Tibial artery (tissue), 4 donors: Measurements from ENCODE around the gene INO80E.
"Not testable (repeated sequence)": the region's sequence is repeated elsewhere in the genome, so short reads cannot be mapped to it uniquely, and the experiment has no call there.

Source experiments
- DNase-seq, 2 donors: peaks; one replicate each; pipeline ENCODE4 v3.0.0-alpha.2; 2019
- H3K27ac ChIP-seq, 2 donors: fragments of 200-600 bp; sonication (generic) in 1 of 2; 1 replicate in 1 of 2; 2 replicates in 1 of 2; pipeline ENCODE4 v1.5.1; 2018 to 2019; ENCODE audit warnings: mild to moderate bottlenecking in 1 of 2
- H3K27me3 ChIP-seq, 2 donors: fragments of 200-600 bp; sonication (generic) in 1 of 2; one replicate each; pipeline versions ENCODE4 v1.5.1 to v1.6.0; 2016 to 2019
- H3K36me3 ChIP-seq, 3 donors: fragments of 200-600 bp; sonication (generic) in 2 of 3; one replicate each; pipeline ENCODE4 v1.5.1; 2016 to 2019; ENCODE audit warnings: mild to moderate bottlenecking in 2 of 3
- H3K4me1 ChIP-seq, 4 donors: fragments of 200-600 bp; sonication (generic) in 2 of 4; 1 replicate in 3 of 4; 2 replicates in 1 of 4; pipeline ENCODE4 v1.5.1; 2016 to 2019
- H3K4me3 ChIP-seq, 2 donors: fragments of 200-600 bp; sonication (generic) in 1 of 2; 1 replicate in 1 of 2; 2 replicates in 1 of 2; pipeline ENCODE4 v1.5.1; 2018 to 2019; ENCODE audit warnings: mild to moderate bottlenecking in 2 of 2
- H3K9me3 ChIP-seq, 3 donors: fragments of 200-600 bp; sonication (generic) in 1 of 3; one replicate each; pipeline ENCODE4 v1.5.1; 2016 to 2019
- intact Hi-C: fragments of 100-400 bp; cut with DNase I; formaldehyde crosslinking; loops from one replicate; pipeline ENCODE4 v1.15.0; 2023; ENCODE audit warnings: low total_unique reads
- TF ChIP-seq, protein P1 (sequence below), 2 experiments: fragments of 200-600 bp in 1 of 2; fragments of 450-650 bp in 1 of 2; IDR thresholded peaks; one replicate each; pipeline ENCODE4 v1.5.1; 2017 to 2019; ENCODE audit warnings: antibody characterized with exemption in 2 of 2, mild to moderate bottlenecking in 1 of 2, moderate library complexity in 1 of 2

INO80E gene

GRCh38 chr16:30010844-30011713, 15.0 kb downstream of the INO80E start, which contains the start of gene DOC2A:
Gene DOC2A, minus strand, starts transcription at chr16:30011027. Its CDS starts 805 bp downstream, at chr16:30010222.
- Histone ChIP-seq H3K4me1 (peaks cover 0 to 25% (median 20%) of the 10 kb centered on the region in 4 donors), H3K9me3 (no peaks in the 10 kb centered on the region), H3K36me3 (no peaks in the 10 kb centered on the region), H3K27ac (no peak within 1 kb of the TSS), H3K4me3 (peak within 1 kb of the TSS in 1 of 2 donors; percentile 29), H3K27me3 (peaks cover 4 to 66% of the 10 kb centered on the region in 2 donors)
- DNase-seq, result no peak
- TF ChIP-seq, protein P1, sequence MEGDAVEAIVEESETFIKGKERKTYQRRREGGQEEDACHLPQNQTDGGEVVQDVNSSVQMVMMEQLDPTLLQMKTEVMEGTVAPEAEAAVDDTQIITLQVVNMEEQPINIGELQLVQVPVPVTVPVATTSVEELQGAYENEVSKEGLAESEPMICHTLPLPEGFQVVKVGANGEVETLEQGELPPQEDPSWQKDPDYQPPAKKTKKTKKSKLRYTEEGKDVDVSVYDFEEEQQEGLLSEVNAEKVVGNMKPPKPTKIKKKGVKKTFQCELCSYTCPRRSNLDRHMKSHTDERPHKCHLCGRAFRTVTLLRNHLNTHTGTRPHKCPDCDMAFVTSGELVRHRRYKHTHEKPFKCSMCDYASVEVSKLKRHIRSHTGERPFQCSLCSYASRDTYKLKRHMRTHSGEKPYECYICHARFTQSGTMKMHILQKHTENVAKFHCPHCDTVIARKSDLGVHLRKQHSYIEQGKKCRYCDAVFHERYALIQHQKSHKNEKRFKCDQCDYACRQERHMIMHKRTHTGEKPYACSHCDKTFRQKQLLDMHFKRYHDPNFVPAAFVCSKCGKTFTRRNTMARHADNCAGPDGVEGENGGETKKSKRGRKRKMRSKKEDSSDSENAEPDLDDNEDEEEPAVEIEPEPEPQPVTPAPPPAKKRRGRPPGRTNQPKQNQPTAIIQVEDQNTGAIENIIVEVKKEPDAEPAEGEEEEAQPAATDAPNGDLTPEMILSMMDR (IDR thresholded peaks at IDR 0.05), result no peak
- intact Hi-C loops, result no loop called here

DNA sequence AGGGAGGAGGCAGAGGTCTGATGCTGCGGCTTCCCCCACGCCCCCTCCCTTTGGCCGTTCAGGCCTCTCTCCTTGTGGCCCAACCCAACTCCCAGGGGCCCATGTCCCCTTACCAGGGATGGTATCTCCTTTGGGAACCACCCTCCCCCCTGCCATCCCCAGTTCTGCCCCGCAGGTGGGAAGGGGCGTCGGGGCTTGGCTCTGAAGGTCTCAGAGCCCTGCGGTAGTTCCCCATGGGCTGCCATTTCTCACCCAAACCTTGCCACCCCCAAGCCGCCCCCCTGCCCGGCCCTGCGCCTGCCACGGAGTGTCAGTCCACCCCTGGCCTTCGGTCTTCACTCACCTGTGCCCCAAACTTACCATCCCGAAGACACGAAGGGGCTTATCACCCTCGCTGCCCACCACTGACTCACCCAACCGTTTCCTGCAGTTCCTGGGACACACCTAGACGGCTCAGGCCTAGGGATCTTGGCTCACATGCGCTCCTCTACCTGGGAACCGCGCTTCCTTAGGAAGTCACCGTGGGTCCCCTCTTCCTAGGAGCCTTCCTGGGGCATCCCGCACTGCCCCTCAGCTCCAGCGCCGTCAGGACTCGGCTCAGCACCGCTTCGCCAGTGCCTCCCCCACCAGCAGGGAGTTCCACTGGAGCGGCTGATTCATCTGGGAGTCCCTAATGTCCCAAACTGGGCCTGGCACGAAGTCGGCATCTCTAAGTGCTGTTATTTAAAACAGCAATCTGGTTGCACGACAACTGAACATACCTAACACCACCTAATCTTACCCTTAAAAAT, 15.9 kb downstream of the INO80E start:
- Histone ChIP-seq H3K27me3 (peaks cover 4 to 61% of the 10 kb centered on the region in 2 donors), H3K4me1 (peaks cover 0 to 25% (median 20%) of the 10 kb centered on the region in 4 donors), H3K4me3 (peak overlapping the region in 1 of 2 donors; percentile 29), H3K9me3 (no peaks in the 10 kb centered on the region), H3K36me3 (no peaks in the 10 kb centered on the region), H3K27ac (no peak overlapping the region)
- no peak for DNase-seq
- TF ChIP-seq, protein P1 (IDR thresholded peaks at IDR 0.05), result no peak
- intact Hi-C loops, result no loop called here

DNA sequence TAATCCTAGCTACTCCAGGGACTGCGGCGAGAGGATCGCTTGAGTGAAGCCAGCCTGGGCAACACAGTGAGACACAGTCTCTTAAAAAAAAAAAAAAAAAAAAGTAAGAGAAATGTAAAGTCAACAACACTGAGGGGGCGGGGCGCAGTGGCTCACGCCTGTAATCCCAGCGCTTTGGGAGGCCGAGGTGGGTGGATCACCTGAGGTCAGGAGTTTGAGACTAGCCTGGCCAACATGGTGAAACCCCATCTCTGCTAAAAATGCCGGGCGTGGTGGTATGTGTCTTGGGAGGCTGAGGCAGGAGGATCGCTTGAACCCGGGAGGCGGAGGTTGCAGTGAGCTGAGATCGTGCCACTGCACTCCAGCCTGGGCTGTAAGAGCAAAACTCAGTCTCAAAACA, 16.6 kb downstream of the INO80E start:
- peaks cover 0 to 25% (median 20%) of the 10 kb centered on the region in 4 donors for H3K4me1 ChIP-seq
- intact Hi-C loops, H3K9me3 ChIP-seq, DNase-seq, H3K4me3 ChIP-seq, H3K27ac ChIP-seq, H3K36me3 ChIP-seq: not testable (repeated sequence)
- peaks cover 4 to 54% of the 10 kb centered on the region in 2 donors for H3K27me3 ChIP-seq

- H3K9me3 ChIP-seq, H3K36me3 ChIP-seq, intact Hi-C loops, H3K27ac ChIP-seq, H3K4me3 ChIP-seq, DNase-seq: not testable (repeated sequence)
- Histone ChIP-seq H3K4me1 (peaks cover 0 to 18% (median 15%) of the 10 kb centered on the region in 4 donors), H3K27me3 (peaks cover 4 to 26% of the 10 kb centered on the region in 2 donors)
These were observed 19.4 kb downstream of the INO80E start for GRCh38 chr16:30015450-30015849.

DNA sequence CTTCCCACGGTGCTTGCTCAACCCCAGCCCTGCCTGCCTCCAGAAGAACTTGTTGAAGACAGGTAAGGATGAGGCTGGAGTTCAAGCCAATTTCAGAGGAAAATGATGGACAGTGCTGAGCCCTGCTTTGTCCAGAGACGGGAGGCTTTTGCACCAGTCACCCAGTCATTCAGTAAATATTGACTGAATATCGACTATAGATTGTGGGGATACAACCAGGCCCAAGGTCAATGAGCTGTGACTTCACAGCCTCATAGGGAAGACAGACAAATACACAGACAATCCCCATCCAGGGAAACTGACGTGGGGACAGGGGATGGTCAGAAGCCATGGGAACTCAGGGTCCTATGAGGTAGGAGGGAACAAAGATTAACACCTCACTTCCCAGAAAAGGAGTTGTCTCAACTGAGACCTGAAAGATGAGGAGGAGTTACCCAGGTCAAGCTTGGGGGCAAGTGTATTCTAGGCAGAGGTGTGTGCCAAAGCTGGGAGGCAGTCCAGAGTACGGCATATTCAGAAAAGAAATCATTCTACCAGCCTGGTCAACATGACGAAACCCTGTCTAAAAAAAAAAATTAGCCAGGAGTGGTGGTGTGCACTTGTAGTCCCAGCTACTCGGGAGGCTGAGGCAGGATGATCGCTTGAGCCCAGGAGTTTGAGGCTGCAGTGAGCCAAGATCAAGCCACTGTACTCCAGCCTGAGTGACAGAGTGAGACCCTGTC, 20.7 kb downstream of the INO80E start:
- no peak for DNase-seq
- Histone ChIP-seq H3K27me3 (peaks cover 0 to 13% of the 10 kb centered on the region in 2 donors), H3K9me3 (no peaks in the 10 kb centered on the region), H3K27ac (no peak overlapping the region), H3K4me1 (peaks cover 0 to 15% (median 10%) of the 10 kb centered on the region in 4 donors), H3K4me3 (no peak overlapping the region), H3K36me3 (no peaks in the 10 kb centered on the region)
- TF ChIP-seq, protein P1 (IDR thresholded peaks at IDR 0.05), result no peak
- intact Hi-C loops, result no loop called here

GRCh38 chr16:30017277-30017656, 21.2 kb downstream of the INO80E start:
- no peaks in the 10 kb centered on the region for H3K36me3 ChIP-seq
- H3K4me3 ChIP-seq, result no peak overlapping the region
- intact Hi-C loops, result no loop called here
- peaks cover 0 to 11% (median 9%) of the 10 kb centered on the region in 4 donors for H3K4me1 ChIP-seq
- H3K27ac ChIP-seq, result no peak overlapping the region
- H3K9me3 ChIP-seq, result no peaks in the 10 kb centered on the region
- TF ChIP-seq, protein P1 (IDR thresholded peaks at IDR 0.05), result no peak
- peaks cover 0 to 8% of the 10 kb centered on the region in 2 donors for H3K27me3 ChIP-seq
- no peak for DNase-seq

DNA sequence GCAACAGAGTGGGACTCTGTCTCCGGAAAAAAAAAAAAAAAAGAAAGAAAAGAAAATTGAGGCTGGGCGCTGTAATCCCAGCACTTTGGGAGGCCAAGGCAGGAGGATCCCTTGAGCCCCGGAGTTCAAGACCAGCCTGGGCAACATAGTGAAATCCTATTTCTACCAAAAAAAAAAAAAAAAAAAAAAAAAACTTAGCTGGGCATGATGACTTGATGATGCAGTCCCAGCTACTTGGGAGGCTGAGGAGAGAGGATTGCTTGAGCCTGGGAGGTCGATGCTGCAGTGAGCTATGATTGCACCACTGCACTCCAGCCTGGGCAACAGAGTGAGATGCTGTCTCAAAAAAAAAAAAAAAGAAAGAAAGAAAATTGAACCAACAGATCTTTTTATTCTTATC, 21.9 kb downstream of the INO80E start:
- DNase-seq, intact Hi-C loops, H3K36me3 ChIP-seq, H3K27ac ChIP-seq, H3K9me3 ChIP-seq, H3K27me3 ChIP-seq, H3K4me3 ChIP-seq: not testable (repeated sequence)
- H3K4me1 ChIP-seq, result peaks cover 0 to 11% (median 9%) of the 10 kb centered on the region in 4 donors
